ENCODE data around the gene PARD3B. TPM values are rescaled to one million over a fixed set of nuclear protein-coding genes. Genes with fewer than 3 reads are reported as not detected.

The PARD3B gene
- total RNA-seq, 1 donor from 2014 or later, result 29.4 TPM

- no peak for DNase-seq (ENCODE audit: low spot score)
Observed at GRCh38 chr2:205089958-205090357, 544.7 kb downstream of the PARD3B start.

DNA sequence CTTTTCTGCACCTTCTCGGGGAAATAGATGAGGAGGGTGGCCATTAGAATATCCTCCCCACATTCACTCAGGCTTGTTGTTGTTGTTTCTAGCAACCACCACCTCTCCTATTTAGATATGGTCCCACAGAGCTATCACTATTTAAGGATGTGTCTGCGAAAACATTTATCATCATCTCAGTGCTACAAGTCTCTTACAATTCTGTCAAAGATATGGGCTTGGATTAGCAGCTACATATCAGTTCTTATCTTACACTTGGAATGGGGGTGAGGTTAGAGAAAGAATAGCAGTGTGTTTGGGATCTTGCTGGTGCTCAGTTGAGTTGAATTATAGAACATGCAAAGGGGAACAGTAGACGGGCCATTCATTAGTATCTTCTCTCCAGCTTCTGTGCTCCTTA, 546.1 kb downstream of the PARD3B start:
- DNase-seq (ENCODE audit: low spot score), result no peak

- no peak for DNase-seq (ENCODE audit: low spot score)
Observed at GRCh38 chr2:205094031-205094430, 548.8 kb downstream of the PARD3B start.

DNA sequence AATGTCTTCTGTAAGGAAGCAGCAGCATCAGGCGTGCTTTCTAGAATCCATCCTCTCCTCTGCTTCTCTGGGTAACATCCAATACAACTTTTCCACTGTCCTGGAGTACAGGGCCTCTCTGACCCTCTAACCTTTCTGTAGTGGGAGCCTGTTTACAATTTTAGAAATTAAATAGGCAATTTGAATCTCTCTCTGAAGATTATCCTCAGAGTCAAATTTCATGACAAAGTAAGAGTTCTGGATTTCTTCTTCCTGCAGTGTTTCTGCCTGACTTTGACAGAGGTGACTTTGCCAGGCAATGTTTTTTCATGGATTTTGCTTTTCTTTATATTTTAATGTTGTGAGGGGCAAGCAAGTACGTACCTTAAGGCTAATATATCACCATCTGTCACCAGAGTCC, 558.4 kb downstream of the PARD3B start:
- DNase-seq (ENCODE audit: low spot score), result no peak

DNA sequence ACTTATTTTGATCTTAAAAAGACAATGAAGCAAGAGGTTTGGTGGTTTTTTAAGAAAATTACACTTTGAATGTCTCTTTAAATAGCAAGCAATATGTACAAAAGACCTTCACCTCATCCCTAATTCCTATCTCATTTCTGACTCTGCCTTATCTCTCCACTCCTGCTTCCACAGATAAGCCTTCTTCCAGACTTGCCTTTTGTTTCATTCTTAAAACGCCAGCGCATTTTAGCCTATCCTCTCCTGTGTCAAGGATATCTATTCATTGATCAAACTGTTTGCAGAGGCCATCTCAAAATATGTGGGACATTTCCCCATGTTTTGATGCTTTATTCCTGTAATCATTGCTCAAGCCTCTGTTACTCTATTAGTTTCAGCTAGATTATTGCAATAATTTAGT, 562.5 kb downstream of the PARD3B start:
- DNase-seq (ENCODE audit: low spot score), result no peak

GRCh38 chr2:205115511-205115910, 570.2 kb downstream of the PARD3B start:
- no peak for DNase-seq (ENCODE audit: low spot score)

DNA sequence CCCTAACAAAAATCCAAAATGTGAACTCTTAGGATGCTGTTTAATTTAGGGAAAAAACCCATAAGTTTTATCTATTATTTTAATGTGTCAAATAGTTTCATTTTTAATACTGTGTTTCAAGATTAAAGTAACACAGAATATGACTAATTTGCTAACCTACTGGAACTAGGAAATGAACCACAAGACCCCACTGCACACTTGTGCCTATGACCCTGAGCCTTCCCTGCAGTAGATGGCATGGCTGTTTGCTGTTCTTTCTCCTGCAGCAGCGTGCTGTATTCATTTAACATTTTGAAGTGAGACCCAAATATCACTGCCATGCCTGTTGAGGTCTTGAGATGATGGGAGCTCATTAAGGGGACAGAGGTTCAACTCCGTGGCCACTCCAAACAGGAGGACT, 571.9 kb downstream of the PARD3B start:
- DNase-seq (ENCODE audit: low spot score), result no peak

GRCh38 chr2:205119136-205119535, 573.9 kb downstream of the PARD3B start:
- DNase-seq (ENCODE audit: low spot score), result no peak

DNA sequence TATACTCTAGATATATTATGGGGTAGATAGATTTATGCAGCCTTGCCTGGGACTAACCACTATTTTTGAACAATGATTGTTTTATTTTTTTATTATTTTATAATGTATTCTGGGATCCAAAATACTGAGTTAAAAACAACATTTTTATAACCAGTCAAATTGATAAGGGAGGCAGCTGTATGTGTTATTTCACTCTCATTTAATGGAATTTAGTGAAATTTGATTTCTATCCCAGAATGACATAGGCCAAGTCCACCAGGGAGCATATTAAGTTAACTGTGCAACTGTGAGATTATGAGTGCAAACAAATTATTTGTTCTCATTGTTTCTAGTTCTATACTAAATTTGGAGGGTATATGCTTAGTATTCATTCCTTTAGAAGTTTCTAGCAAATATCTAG, 583.5 kb downstream of the PARD3B start:
- DNase-seq (ENCODE audit: low spot score), result no peak

DNA sequence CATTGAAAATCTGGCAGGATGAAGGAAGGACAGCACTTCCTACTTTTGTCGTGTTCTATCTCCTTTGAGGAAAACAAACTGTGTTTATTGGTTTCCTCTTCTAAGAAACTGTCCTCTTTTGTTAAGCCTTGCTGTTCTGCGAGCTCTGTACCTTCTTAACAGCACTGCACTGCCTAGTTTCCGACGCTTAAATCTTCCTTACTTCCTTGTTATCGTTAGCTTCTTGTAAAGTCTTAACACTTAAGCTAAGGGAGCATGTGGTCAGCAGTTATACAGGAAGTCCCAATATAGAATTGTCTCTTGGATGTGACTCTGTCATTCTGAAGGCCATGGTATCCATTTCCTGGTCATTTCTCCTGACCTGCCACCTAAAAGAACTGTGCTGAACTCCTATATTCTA, 584.3 kb downstream of the PARD3B start:
- no peak for DNase-seq (ENCODE audit: low spot score)

GRCh38 chr2:205130111-205130829, 585.0 kb downstream of the PARD3B start:
- no peak for DNase-seq (ENCODE audit: low spot score)

DNA sequence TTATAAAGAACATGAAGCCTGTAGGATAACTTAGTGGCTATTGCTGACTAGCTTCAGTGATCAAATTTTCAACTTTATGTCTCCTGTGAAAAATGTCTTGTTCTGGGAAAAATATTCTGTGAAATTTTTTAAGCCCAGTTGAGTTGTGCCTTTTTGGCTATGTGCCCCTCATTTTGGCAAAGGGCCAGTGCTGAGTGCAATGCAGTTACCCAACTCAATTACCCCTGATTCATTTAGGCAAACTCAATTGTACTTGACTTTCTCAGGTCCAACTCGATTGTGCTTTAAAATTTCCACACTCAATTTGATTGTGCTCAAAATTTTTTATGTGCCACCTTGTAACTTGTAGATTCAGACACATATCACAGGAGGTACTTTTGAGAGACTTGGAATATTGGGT, 588.3 kb downstream of the PARD3B start:
- DNase-seq (ENCODE audit: low spot score), result no peak

DNA sequence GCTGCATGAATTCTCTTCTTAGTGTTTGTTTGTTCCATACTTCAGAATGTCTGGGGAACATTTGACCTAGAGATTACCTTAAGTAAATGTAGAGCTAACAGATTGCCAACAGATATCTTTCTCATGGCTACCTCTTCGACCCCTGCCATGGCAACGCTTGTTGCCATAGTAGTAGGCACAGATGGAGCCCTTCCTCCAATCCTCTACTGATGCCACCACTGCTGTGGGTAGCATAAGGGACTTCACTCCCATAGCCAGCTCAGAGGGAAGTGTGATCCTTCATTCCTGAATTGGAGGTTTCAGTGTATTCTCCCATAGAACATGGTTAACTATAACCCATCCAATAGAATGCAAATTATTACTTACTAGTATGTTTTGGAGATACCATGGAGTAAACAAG, 593.5 kb downstream of the PARD3B start:
- no peak for DNase-seq (ENCODE audit: low spot score)

- DNase-seq (ENCODE audit: low spot score), result no peak
Observed at GRCh38 chr2:205139822-205140463, 594.7 kb downstream of the PARD3B start.

DNA sequence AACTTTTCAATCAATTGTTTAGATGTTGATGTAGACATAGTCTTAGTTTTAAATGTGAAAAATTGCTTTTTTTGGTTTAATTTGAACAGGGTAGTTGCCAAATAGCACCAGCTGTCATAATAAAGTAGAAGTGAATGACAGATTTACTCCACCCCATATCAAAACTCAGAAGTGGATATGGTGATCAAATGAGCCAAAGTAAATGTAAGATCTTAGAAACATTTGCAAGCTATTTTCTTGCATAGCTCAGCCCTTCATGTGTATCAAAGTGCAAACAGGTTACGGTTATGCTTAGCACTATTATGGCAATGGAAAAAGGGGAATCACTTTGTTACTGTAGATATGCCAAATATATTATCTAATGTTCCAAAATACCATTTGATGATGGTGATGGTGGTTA, 596.1 kb downstream of the PARD3B start:
- no peak for DNase-seq (ENCODE audit: low spot score)

- DNase-seq (ENCODE audit: low spot score), result no peak
Observed at GRCh38 chr2:205145888-205146287, 600.6 kb downstream of the PARD3B start.

DNA sequence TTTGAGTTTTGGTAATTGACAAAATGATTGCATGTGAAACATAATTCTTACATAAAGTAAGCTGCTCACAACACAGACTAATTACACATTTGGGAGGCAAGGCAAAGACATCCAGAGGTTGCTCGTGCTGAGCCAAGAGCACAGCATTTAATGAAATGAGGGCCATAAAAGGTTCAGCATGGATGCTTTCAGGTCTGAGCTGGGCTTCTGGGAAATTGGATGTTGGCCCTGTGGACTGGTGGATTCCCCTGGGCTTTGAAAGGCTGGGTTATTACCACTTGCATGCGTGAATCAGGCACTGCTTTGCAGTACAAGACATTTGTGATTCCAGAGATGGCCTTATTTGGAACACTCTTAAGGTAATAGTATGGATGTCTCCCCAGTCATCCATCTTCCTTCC, 603.5 kb downstream of the PARD3B start:
- no peak for DNase-seq (ENCODE audit: low spot score)

DNA sequence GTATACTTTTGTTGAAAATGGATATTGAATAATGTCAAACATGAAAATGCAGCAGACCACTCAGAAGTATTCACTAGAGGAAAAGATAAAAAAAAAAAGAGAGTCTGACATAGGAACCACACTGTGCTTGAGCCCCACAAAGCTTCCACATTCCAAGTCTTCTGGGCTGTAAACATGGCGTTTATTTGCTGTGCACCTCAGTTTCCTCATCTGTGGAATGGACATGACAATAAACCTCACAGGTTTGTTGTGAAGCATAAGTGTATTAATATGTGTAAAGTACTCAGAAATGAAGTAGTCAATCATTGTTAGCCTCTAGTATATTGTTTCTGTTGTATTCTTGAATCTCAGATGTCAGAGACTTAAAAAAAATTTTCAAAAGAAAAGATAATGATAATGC, 611.2 kb downstream of the PARD3B start:
- DNase-seq (ENCODE audit: low spot score), result no peak

DNA sequence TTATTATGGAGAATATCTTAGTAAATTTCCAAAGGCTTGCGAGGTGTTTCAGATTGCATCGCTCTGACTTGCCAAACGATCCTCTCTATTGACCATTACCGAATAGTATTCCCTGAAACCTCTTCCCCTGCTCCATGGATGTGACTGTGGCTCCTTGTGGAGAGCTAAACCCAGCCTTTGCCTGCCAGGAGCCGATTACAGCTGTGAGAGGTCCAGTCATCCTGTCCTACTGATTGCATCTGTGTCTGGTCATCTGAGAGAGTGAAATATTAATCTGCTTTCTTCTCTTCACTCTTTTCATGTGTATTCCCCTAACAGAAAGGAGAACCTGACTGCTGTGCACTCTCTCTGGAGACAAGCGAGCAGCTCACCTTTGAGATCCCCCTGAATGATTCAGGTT, 613.1 kb downstream of the PARD3B start:
- DNase-seq (ENCODE audit: low spot score), result no peak

DNA sequence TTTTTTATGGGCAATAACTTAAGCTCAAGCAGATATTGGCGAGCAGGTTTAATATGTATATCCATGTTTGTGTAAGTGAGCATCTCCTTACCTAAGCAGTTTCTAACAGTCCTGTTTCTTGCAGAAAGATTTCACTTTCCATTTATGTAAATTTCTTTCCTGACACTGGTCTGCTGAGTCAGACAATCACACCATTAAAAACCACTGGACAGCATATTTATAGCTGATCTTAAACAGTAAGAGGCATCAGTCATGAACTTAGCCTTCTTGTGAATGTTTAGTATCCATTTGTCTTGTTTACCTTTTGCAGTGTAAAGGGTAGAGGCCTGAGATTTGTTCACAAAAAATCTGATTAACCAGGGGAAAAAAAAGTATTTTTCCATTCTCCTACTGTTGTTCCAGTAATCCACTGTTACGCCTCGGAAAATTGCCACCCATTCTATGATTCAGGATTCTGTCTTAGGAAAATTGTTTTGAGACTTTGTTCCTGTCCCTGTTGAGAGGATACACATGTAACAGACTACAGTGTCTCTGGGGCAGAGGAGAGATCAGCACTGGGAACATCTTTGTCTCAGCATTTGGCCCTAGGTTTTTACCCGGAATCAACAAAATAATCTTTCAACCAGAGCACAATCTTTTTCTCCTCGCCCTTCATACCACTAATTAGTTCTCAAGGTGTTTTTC, 616.0 kb downstream of the PARD3B start:
- no peak for DNase-seq (ENCODE audit: low spot score)

GRCh38 chr2:205166745-205167144, 621.5 kb downstream of the PARD3B start:
- DNase-seq (ENCODE audit: low spot score), result no peak

DNA sequence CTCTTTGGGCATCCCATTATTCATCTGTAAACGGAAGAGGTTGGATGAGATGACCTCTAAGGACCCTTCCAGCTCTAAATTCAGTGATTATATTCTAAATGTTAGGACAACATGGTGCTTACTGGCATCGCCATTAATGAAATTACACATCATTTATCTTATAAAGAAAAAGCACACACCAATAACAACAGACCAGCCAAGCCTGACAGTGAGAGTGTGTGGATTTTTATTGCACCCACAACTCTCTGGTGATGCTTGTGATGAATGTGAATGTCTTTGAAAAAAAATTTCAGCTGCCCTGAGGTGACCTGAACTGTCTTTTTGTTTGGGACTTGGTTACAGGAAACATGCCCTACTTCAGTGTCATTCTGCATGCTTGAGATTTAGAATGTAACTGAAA, 623.7 kb downstream of the PARD3B start:
- no peak for DNase-seq (ENCODE audit: low spot score)

DNA sequence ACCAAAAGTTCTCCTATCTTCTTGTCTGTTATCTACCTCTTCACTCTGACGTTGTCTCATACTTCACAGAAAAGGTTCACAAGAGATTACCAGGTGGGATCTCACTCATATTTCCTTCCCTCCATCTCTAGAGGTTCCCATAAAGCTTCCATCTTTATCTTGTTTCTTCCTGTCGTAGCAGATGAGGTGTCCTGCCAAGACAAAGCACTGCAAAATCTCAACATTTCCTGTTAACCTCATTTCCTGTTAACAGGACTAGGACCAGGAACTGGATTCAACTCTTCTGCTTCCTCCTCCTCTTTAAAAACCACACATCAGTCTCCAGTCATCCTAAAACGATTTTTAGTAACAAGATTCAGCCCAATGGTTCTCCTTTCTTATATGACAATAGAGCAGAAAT, 624.2 kb downstream of the PARD3B start:
- DNase-seq (ENCODE audit: low spot score), result no peak
